Measurements from ENCODE around the gene SLC26A1.

The SLC26A1 gene

DNA sequence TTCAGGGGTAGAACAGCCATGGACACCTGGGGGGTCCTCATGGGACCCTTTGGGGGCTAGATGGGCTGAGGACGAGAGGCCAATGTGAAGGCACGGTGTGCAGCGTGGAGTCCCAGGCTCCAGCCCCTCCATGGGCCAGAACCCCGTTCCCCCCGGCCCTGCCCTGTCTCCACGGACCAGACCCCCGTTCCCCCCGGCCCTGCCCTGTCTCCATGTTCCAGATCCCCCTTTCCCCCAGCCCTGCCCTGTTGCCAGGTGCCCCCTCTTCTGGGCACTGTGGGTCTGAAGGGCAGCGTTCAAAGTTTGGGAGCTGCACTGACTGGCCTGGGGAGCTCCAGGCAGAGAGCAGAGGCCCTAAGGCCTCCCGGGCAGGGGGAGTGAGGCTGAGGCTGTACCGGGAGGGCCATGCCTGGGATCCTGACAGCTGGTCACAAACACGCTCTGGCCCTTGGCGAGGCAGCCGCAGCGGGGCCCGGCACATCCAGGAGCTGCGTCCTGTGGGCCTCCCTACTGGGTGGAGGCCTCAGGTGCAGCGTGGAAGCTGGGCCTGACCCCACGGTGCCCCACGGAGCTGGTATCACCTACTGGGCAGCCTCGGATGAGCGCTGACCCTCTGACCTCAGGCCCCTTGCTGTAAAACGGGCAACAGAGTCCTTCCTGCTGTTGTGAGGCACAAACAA, 28.7 kb downstream of the SLC26A1 start:
- Histone ChIP-seq H3K27ac (no peak overlapping the region), H3K4me3 (no peak overlapping the region)
- TF ChIP-seq, protein P1, sequence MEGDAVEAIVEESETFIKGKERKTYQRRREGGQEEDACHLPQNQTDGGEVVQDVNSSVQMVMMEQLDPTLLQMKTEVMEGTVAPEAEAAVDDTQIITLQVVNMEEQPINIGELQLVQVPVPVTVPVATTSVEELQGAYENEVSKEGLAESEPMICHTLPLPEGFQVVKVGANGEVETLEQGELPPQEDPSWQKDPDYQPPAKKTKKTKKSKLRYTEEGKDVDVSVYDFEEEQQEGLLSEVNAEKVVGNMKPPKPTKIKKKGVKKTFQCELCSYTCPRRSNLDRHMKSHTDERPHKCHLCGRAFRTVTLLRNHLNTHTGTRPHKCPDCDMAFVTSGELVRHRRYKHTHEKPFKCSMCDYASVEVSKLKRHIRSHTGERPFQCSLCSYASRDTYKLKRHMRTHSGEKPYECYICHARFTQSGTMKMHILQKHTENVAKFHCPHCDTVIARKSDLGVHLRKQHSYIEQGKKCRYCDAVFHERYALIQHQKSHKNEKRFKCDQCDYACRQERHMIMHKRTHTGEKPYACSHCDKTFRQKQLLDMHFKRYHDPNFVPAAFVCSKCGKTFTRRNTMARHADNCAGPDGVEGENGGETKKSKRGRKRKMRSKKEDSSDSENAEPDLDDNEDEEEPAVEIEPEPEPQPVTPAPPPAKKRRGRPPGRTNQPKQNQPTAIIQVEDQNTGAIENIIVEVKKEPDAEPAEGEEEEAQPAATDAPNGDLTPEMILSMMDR (IDR thresholded peaks at IDR 0.05), result no peak
- no peak for DNase-seq (ENCODE audit: low spot score)

DNA sequence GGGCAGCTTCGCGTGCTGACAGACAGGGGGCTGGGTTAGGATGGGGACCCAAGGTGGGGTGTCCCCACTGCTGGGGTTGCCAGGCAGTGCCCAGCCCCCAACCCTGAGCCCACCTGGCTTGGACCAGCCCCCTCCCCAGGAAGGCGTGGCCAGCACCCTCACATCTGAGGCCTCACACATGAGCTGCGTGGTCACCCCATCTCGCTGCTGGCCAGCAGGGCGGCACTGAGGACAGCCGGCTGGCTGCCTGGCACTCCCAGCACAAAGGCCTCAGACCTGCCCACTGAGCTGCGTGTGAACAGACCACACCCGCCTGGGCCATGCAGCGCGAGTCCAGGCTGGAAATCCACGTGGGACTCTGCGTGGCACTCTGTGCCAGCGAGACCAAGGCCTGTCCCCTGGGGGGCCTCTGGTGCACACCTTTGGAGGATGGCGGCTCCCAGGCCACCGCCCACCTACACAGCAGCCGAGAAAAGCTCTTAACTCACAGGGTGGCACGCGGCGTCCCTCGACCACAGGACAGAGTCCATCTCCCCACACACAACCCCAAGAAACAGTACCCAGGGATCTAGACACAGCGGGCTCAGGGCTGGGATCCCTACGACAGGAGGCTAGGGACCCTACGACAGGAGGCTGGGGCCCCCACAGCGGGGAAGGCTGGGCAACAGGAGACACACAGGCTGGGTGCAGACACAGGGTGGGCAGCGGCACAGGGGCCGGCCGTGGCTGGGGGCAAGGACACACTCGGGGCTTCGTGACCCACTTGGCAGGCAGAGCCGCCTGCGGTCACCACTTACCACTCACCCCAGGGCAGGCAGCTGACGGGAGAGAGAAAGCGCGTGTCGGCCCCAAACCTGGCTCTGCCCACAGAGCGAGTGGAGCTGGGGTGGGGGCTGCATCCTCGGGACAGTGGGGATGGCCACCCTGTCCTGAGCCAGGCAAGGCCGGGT, 29.7 kb downstream of the SLC26A1 start:
- TF ChIP-seq, protein P1 (IDR thresholded peaks at IDR 0.05), result no peak
- no peak overlapping the region for H3K27ac ChIP-seq
- no peak overlapping the region for H3K4me3 ChIP-seq
- DNase-seq (ENCODE audit: low spot score), result no peak

DNA sequence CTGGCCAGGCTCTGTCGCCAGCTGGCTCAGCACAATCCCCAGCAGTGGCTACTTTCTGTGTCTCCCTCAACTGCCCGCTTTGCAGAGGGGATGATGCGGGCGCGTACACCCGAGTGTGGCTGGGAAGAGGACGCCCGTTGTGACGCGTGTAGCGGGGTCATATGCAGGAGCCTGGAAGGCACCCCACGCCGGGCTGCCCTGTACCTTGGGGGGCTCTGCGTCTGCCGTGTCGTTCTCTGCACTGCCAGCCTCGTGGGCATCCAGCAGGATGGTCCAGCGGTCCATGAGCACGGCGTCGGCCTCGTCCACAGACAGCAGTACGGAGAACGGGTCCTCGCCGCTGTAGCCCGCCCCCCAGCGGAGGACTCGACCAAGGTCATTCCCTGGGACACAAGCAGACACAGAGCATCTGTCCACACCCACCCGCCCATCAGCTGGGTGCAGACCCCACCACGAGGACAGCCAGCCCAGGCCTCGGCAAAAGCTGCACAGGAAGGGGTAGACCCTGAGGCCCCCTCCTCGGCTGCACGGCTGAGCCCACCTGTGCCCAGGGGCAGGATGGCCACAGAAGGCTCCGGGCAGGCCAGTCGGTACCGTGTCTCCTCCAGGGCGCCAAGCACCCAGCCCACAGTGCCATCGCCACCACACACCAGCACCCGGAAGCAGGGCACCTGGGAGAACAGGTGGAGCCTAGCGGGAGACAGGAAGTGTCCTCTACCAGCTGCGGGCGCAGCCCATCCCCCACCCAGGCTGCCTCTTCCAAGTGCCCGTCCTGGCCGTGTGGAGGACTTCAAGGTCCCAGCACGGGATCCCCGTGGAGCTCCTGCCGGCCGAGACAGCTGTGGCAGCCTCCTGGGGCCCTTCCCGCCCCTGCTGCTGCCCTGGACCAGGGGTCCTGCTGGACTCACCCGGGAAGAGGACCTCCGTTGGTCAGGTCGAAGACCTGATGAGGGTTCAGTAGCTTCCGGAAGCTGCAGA, 30.7 kb downstream of the SLC26A1 start:
- no peak for DNase-seq (ENCODE audit: low spot score)
- no peak overlapping the region for H3K4me3 ChIP-seq
- TF ChIP-seq, protein P1 (IDR thresholded peaks at IDR 0.05), result no peak
- no peak overlapping the region for H3K27ac ChIP-seq

DNA sequence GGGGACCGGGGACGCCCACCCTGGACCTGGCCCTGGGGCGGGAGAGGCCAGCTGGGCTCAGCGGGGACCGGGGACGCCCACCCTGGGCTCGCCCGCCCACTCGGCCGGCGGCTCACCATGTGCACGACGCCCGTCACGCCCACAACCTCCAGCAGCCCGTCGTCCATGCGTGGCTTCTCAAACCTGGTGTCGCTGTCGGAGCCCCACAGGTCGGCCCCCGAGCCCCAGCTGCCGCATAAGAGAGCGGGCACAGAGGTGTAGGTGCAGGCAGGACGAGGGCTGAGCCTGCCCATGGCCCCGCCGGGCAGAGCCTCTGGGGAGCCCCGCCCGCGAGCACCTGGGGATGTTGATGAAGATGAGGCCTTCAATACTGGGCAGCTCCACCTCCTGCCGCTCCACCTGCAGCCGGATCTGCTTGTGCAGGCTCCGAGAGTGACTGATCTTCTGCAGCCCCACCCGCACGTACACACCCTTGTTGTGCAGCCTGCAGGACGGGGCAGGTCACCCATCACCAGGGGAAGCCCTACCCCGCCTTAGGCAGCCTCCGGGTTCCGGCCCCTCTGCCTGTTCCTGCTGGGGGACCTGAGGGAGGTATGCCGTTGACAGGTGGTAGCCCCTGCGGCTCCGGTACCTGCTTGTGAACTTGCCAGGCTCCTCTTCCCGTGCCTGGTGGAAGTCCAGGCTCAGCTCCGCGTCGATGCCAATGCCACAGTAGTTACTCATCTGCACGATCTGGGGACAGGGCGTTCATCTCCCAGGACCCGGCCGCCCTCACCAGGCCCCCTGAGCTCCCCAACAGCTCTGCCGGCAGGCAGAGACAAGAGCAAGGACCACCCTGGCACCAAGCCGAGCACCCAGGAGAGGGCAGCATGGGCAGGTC, 31.6 kb downstream of the SLC26A1 start:
- H3K4me3 ChIP-seq, result no peak overlapping the region
- H3K27ac ChIP-seq, result no peak overlapping the region
- TF ChIP-seq, protein P1 (IDR thresholded peaks at IDR 0.05), result no peak
- DNase-seq (ENCODE audit: low spot score), result no peak

DNA sequence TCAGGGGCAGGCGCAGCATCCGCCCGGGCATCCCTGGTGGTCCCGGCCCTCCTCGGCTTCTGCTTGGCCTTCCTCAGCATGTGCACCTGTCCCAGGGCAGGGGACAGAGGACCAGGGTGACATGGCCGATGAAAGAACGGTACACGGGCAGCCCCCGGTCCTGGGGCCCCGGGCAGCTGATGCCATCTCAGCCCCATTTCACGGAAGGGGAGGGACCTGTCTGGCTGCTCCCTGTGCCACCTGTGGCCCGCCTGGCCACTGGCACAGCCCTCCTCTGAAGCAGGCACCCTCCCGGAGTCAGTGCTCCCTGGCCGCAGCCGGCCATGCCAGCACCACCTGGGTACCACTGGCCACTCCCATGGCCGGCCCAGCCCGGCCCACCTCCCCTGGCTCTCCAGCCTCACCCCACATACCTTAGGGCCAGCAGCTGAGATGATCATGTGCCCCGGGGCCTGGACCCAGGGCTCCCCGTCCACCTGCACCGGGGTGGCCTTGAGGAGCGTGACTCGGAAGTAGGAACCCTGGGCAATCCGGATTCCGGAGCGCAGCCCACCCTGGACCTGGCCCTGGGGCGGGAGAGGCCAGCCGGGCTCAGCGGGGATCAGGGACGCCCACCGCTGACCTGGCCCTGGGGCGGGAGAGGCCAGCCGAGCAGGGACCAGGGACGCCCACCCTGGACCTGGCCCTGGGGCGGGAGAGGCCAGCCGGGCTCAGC, 32.4 kb downstream of the SLC26A1 start:
- TF ChIP-seq, protein P1 (IDR thresholded peaks at IDR 0.05), result no peak
- DNase-seq (ENCODE audit: low spot score), result no peak
- no peak overlapping the region for H3K4me3 ChIP-seq
- H3K27ac ChIP-seq, result no peak overlapping the region
